GM10847 (cell line): ENCODE results near the gene PPP6C.

Source experiments
- POLR2A ChIP-seq: IDR thresholded peaks from 2 replicates; pipeline ENCODE4 v1.6.1; 2011; ENCODE audit not compliant: insufficient read length; ENCODE audit errors: extremely low read depth

The PPP6C gene

DNA sequence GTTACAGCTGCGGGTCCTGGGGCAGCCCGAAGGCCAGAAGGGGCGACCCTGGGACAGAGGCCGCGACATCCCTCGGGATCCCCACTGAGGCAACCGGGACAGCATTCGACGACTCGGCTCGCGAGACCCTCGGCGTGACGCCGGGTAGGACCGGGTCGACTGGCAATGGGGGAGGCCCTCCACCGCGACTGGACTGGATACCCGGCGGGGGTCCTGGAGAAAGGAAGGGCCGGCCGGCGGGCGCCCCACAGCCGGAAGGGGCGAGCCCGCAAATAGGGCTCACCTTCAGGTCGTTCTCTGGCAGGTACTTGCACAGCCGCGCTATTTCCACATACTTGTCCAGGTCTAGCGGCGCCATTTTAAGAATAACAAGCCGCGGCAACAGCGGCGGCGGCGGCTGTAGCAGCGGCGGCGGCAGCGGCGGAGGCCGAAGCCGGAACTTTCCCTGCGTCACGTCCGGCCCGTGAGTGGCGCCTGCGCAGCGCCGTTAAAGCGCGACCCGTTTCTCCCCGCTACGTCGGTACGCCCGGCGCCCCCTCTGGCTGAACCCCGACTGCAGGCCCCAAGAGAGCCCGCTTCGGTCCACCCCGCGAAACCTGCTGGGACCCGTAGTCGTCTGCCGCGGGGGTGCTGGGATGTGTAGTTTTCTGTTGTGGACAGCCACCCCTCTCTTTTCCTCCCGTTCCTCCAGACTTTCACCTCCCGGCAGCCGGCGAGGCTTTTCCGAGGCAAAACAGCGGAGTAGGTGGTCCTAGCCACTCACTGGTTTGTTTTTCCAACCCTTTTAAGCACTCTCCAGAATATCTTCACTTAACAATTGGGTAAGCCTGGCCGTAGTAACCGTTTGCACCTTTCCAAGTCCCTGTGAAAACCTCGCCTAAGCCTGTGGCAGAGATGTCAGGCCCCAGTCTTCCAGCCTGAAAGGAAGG lies at the start of gene PPP6C:
PPP6C (minus strand) TSS at position 443 of the 929 bp plus-strand sequence; CDS start at position 358, 85 bp downstream.
- peak; percentile 70 for TF ChIP-seq POLR2A

- no peak for TF ChIP-seq POLR2A
Measured at GRCh38 chr9:125238915-125239446, 49.4 kb upstream of the PPP6C start.

DNA sequence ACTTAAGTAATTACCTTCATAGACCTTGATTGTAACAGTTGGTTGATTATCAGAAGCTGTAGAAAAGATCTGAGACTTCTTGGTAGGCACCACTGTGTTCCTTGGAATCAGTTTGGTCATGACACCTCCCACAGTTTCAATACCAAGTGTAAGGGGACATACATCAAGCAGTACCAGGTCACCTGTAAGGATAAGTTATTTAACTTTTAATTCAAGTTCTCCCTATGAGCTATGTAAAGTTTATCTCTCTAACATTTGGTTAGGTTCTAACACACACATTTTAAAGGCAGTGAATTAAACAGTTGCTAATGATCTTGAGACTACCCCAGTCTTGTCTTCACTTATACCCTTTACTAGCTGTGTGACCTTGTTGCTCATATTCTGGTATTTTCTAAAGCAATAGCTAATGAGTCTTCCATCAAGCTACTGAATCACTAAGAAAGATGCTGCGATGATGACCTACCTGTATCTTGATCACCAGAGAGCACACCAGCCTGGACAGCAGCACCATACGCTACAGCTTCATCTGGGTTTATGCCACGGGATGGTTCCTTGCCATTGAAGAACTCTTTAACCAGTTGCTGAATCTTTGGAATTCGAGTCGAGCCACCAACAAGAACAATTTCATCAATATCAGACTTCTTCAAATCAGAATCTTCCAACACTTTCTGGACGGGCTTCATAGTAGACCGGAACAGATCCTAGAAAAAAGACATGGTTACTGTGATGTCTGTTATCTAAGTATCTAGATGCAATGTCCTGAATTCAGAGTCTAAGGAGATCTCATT lies 48.7 kb upstream of the PPP6C start:
- TF ChIP-seq POLR2A, result no peak

DNA sequence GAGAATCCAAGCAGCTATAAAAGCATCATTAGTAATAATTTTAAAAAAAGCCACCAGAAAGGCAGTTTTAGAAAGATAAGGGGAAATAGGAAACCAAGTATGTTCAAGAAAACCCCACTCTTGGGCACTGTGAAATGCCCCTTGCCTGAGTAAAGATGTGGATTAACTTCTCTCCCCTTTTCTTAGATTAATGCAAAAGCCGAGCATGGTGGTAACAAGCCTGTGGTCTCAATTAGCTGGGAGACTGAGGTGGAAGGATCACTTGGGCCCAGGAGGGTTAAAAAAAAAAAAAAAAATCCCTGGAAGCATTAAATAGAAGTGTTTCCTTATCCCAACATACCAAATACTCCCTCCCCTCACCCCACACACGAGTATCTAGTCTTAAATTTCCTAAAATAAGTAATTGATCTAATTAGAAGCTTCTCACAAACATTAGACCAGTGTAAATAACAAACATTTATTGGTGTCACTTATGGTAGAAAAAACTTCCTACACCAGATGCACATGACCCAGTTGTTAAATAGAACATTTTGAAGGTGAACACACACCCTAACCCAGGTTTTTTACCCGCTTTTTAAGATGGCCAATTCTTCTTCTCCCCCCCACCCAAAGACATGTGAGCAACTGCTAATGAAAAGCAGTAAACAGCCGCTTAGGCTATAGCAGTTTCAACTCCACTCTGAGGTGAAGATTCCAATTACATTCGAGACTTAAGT lies 46.4 kb upstream of the PPP6C start:
- no peak for TF ChIP-seq POLR2A

DNA sequence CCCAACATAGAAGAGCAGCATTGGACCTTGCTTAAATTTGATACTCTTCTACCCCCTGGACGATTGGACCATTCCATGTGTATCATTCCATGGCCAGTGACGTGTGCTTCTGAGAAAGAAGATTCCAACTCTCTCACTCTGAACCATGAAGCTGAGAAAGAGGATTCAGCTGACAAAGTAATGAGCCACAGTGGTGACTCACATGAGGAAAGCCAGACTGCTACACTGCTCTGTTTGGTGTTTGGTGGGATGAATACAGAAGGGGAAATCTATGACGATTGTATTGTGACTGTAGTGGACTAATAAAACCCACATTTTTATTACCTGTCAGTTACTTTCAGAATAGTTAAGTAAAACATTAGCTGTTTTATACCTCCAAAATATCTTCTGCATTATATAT lies 44.1 kb upstream of the PPP6C start:
- TF ChIP-seq POLR2A, result no peak

DNA sequence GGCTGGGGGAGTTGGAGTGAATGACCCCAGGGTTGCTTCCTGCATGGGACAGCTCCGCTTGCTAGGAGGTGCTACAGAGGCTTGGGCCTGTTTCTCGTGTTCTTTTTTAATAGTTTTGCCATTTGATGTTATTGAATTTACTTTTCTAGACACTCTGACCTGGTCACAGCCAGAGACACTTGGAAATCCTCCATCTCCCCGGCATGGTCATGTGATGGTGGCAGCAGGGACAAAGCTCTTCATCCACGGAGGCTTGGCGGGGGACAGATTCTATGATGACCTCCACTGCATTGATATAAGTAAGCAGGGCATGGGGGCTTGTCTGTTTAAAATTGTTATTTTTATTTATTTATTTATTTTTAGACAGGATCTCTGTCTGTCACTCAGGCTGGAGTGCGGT lies 38.2 kb upstream of the PPP6C start:
- TF ChIP-seq POLR2A, result no peak

- TF ChIP-seq POLR2A, result no peak
Measured at GRCh38 chr9:125218621-125219020, 29.0 kb upstream of the PPP6C start.

DNA sequence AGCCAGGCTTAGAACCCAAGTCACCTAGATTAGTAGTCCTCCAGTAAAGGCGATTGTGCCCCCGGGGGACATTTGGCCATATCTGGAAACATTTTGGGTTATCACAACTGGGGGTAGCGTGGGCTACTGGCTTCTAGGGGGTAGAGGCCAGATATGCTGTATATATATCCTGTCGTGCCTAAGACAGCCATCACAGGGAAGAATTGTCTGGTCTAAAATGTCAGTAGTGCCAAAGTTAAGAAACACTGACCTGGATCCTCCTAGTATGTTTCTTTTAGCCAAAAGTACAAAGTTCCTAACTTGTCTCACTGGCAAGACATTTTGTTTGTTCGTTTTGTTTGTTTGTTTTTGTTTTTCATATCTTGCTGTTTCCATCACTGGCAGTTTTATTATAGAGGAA lies 24.6 kb upstream of the PPP6C start:
- no peak for TF ChIP-seq POLR2A

GRCh38 chr9:125204477-125204876 lies 14.9 kb upstream of the PPP6C start:
- TF ChIP-seq POLR2A, result no peak

DNA sequence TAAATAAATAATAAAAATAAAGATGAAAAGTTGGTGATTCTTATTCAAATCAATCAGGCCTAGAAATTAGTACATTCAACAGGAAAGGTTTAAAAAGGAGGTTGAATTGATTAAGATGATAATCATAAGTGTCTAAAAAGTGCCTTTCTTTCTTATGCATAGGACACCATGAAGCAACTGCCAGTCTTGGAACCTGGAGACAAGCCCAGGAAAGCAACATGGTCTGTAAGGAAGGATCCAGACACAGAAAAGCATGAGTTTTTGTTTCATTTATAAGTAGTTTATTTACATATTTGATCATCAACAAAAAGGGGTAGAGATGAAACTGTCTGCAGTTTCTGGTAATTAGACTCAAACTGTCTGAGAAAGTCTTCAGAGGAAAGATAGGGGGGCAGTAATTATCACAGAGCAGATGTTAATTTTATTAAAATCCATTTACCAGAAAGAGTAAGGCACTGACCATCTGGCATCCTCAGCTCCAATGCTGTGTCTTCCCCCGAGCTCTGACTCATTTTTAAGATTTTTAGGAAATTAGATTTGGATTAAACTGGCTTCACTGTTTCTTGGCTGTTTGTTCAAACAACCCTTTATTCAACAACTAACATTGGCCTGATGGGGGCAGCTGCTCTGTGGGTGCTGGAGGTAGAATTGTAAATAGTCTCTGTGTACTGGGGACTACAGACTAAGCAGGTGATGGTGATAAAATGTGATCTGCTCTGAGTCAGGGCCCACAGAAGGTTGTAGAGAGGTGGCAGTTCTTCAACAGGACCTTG lies 13.4 kb upstream of the PPP6C start:
- TF ChIP-seq POLR2A, result no peak

DNA sequence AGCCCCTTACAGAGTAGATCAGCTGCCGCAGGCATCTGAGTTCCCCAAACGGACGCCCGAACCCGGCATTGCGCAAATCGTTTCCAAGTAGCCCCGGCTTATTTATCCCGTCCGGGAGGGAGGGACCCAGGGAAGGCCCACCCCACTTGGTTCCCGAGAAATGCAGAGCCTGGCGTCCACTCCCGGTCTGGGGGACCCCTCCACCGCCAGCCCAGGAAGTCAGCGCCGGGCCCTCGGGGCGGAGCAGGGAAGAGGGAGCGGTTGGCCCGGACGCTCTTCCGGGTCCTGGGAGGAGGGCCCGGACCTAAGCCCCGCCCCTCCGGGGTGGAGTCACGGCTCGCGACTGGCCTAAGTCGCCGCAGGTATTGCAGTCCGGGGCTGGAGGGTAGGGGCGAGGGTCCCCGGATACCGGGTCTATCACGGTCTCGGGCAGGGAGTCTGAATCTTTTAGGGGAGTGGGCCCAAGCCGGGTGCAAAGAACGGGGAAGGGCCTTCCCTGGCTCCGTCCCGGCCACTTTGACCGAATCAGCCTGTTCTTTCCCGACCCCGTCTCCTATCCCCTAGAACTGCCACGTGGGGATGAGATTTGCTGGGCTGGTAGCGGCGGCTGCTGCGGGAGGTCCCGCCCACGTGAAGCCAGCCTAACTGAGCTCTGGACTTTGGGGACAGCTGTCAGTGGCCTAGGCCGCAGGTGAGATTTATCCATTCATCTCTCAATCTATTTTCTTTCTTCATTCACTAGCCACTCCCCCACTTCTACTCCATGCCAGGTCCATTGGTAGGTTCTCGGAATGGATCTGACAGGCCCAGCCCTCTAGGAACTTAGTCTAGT lies 10.8 kb upstream of the PPP6C start, which contains the start of gene RABEPK:
RABEPK (plus strand) TSS at position 327 of the 832 bp plus-strand sequence. CDS start 2,472 bp downstream, outside the sequence.
- TF ChIP-seq POLR2A, result peak; percentile 90

DNA sequence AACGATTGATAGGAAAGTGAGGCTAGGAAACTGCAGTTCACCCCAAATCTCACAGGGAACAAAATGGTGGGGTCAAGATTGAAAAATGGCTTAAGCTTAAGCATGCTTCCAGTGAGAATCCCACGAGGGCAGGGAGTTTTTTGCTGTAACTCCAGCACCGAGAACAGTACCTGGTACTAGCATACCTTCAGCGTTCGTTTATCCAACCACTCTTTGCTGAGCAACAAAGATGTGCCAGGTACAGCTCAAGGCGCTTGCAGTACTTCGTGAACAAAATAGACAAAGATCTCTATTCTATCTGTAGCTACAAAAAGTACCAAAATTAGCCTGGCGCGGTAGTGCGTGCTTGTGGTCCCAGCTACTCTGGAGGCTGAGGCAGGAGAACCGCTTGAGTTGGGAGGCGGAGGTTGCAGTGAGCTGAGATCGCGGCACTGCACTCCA lies 778 bp upstream of the PPP6C start:
- TF ChIP-seq POLR2A, result no peak

GRCh38 chr9:125189011-125189360 lies 617 bp downstream of the PPP6C start:
- no peak for TF ChIP-seq POLR2A
